Activated T-helper 17 cell treated with anti-CD3 and anti-CD28 coated beads, Interleukin-2, amount 50 U/mL, for 72 hours (primary cell): ENCODE data around the gene SFXN1. TPM values are rescaled to one million over a fixed set of nuclear protein-coding genes. Genes with fewer than 3 reads are reported as not detected.
"Not testable (repeated sequence)": the region's sequence is repeated elsewhere in the genome, so short reads cannot be mapped to it uniquely, and the experiment has no call there.

Experiments used
- ATAC-seq: fragments of 150-1000 bp; cut with Tn5 transposase; replicated peaks from 2 replicates; pipeline ENCODE4 v1.10.0; 2021; ENCODE audit warnings: mild to moderate bottlenecking, moderate library complexity
- H3K27ac Mint-ChIP-seq: one replicate; pipeline ENCODE4 v1.8.0; 2022; ENCODE audit warnings: mixed read lengths
- H3K27me3 Mint-ChIP-seq: one replicate; pipeline ENCODE4 v1.8.0; 2022; ENCODE audit warnings: mixed read lengths
- H3K36me3 Mint-ChIP-seq: one replicate; pipeline ENCODE4 v1.8.0; 2022; ENCODE audit warnings: low read depth, mild to moderate bottlenecking, mixed read lengths
- H3K4me1 Mint-ChIP-seq: one replicate; pipeline ENCODE4 v1.8.0; 2022; ENCODE audit warnings: mixed read lengths
- H3K4me3 Mint-ChIP-seq: one replicate; pipeline ENCODE4 v1.8.0; 2022; ENCODE audit warnings: mild to moderate bottlenecking, mixed read lengths
- H3K9me3 Mint-ChIP-seq: one replicate; pipeline ENCODE4 v1.8.0; 2022; ENCODE audit warnings: mixed read lengths
- total RNA-seq, 2 donors: library from RNA; stranded (reverse); gene quantifications; one replicate each; pipeline ENCODE4 v1.2.3, GENCODE V29; 2022

SFXN1 gene
- total RNA-seq, 2 donors from 2014 or later, result 225 to 256 TPM

DNA sequence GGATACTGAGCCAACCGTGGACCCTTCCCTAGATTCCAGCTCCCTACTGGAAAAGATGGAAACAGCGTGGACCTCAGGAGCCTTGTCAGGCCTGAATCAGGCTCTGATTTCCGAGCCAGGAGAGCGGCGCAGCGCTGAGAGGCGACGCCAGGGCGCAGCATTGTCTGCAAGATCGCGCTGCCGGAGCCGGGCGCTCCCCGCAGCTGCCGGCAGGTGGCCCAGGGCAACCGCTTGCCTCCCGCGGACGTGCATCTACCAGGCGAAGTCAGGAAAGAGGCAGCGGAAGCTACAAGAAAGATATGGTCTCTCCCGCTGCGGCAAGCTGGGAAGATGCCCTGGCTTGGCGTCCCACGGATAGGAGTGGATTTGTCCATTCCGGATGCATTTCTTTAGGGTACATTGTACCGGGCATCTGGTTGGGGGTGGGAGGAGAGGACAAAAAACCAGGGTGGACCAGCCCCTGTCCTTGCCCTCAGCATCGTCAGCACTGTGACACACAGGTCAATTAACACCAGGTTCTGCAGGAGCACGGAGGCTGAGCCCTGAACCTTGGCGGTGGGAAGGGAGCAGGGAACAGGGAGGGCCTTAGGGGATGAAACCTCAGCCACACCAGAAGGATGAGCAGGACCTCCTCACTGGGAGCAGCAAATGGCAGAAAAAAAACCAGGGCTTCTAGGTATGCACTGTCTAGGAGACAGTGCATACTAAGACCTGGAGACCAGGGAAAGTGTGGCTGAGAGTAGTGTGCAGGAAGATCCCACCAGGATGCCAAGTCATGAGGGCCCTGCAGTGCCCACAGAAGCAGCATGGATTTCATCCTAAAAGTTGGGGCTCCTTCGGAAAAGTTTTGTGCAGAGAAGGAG lies 55.9 kb downstream of the SFXN1 start:
- Mint-ChIP-seq H3K36me3 (peaks cover 30% of the 10 kb centered on the region), H3K27me3 (no peaks in the 10 kb centered on the region), H3K9me3 (no peaks in the 10 kb centered on the region), H3K4me3 (peak overlapping the region; percentile 75), H3K4me1 (peaks cover 16% of the 10 kb centered on the region), H3K27ac (peak overlapping the region; percentile 73)
- ATAC-seq, result peak; percentile 97

DNA sequence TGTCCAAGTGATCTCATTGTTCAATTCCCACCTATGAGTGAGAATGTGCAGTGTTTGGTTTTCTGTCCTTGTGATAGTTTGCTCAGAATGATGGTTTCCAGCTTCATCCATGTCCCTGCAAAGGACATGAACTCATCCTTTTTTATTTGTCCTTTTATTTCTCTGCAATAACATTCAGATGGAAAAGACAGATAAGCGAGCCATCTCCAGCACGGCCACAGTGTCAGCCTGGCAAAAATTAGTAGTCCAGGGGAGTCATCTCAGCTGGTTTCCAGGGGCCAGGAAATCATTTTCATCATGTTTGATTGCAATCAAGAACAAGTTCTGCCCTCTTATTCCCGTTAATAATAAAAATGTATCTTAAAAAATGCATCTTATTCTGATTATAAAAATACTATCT lies 57.0 kb downstream of the SFXN1 start:
- ATAC-seq, H3K4me3 Mint-ChIP-seq, H3K9me3 Mint-ChIP-seq, H3K27ac Mint-ChIP-seq, H3K27me3 Mint-ChIP-seq: not testable (repeated sequence)
- Mint-ChIP-seq H3K4me1 (peaks cover 16% of the 10 kb centered on the region), H3K36me3 (peaks cover 20% of the 10 kb centered on the region)

DNA sequence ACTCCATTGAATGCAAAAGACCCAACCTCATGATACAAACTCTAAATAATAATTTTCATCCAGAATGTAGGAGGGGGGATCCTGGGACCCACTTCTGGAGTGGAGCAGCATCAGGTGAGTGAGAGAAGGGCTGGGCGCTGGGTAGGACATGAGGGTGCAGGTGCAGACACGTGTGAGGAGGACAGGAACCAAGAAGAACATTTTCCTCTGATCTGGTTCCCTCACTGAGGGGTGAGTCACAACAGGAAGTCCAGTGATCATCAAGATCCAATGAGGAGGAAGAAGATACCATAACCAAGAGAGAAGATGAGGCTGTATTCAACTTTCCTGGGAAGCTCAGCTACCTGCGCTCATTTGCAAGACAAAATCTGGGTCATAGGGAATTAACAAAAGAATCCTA lies 57.4 kb downstream of the SFXN1 start:
- Mint-ChIP-seq H3K27ac (no peak overlapping the region), H3K9me3 (no peaks in the 10 kb centered on the region), H3K36me3 (peaks cover 15% of the 10 kb centered on the region), H3K4me3 (no peak overlapping the region), H3K4me1 (peaks cover 16% of the 10 kb centered on the region), H3K27me3 (no peaks in the 10 kb centered on the region)
- ATAC-seq, result no peak

DNA sequence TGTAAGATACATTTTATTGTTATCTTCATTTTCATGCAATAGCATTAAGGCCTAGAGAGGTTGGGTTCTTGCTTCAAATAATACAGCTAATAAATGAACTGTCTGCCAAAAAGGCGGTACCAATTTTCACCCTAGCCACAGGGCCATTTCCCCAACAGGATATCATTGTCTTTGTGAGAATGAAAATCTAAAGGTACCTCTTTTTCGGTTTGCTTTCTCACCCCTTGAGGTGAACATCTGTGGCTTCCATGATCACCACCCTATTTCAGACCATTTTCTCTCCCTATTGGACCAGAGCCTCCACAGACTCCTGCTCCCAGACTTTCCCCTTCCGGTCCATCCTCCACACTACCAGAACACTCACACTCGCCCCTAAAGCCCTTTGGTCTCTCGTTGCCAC lies 60.2 kb downstream of the SFXN1 start:
- Mint-ChIP-seq H3K27me3 (no peaks in the 10 kb centered on the region), H3K9me3 (no peaks in the 10 kb centered on the region), H3K36me3 (no peaks in the 10 kb centered on the region), H3K27ac (peak overlapping the region; percentile 1), H3K4me3 (no peak overlapping the region), H3K4me1 (peaks cover 11% of the 10 kb centered on the region)
- no peak for ATAC-seq

DNA sequence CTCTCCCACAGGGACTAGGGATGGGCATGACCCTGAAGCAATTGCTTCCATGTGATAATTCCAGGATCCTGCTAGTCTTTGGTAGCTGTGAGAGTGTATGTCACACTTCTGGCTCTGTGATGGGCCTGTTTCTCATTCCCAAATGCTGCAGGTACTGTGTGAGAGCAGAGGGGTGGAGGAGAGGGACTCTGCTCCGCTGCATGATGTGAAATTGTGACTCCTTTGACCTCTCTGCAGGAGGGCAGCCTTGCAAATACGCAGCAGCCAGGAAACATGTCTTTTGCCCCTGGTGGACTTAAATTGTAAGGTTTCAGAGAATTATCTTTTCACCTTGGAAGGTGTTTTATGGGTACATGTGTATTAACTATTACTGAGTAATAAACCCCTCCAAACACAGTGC lies 61.6 kb downstream of the SFXN1 start:
- H3K4me1 Mint-ChIP-seq, result peaks cover 4% of the 10 kb centered on the region
- no peak overlapping the region for H3K4me3 Mint-ChIP-seq
- ATAC-seq, result no peak
- H3K9me3 Mint-ChIP-seq, result no peaks in the 10 kb centered on the region
- H3K36me3 Mint-ChIP-seq, result no peaks in the 10 kb centered on the region
- no peak overlapping the region for H3K27ac Mint-ChIP-seq
- H3K27me3 Mint-ChIP-seq, result peaks cover 4% of the 10 kb centered on the region

DNA sequence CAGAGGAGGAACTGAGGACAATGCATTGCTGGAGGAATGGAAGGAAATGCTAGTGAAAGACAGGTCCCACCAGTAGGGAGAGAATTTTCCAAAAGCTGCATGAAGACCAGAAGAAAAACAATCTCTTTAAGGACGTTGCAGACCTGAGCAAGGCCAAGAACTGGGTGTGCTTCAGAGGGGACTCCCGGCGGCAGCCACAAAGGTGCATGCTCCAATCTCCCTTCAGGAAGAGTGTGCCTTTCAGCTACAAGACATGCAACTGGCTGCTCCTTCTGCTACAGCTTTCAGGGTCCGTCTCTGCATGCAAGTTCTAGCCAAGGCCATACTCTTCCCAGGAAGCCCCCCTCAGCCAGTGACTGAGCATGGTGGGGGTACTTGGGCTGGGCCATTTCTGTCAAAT lies 62.9 kb downstream of the SFXN1 start:
- H3K27ac Mint-ChIP-seq, result no peak overlapping the region
- no peaks in the 10 kb centered on the region for H3K36me3 Mint-ChIP-seq
- H3K27me3 Mint-ChIP-seq, result peaks cover 10% of the 10 kb centered on the region
- no peaks in the 10 kb centered on the region for H3K9me3 Mint-ChIP-seq
- no peak overlapping the region for H3K4me3 Mint-ChIP-seq
- no peak for ATAC-seq
- H3K4me1 Mint-ChIP-seq, result no peaks in the 10 kb centered on the region

DNA sequence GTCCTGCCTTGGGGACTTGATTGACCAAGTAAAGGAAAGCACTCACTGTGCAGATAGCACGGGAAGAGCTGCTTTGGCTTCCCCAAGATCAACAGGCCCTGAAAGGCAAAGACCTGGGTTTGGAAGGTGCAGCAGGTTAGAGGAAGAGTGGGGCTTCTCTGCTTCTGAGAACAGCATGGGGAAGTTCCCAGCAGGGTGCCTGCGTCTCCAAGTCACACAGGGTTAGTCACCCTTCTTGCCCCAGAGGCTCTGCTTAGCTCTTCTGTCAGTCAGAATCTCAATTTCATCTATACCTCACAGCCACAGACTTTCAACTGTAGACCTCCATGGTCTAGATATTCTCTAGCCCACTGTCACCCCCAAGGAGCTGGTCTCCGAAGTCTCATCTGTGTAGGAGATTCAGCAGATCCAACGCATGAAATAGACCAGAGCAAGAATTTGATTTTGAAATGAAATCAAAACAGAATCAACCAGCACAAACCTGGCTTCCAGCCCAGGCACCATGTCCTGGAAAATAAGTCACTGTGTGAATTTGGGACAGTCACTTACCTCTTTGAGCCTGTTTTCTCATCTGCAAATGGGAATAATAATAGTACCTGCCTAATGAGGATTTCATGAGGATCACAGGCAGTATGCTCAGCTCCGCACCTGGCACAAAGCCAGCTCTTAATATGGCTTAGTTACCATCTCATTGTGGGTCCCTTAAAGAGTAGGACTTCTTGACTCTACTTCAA lies 64.0 kb downstream of the SFXN1 start:
- Mint-ChIP-seq H3K9me3 (no peaks in the 10 kb centered on the region), H3K27ac (no peak overlapping the region), H3K4me1 (no peaks in the 10 kb centered on the region), H3K4me3 (no peak overlapping the region), H3K27me3 (peaks cover 14% of the 10 kb centered on the region), H3K36me3 (no peaks in the 10 kb centered on the region)
- ATAC-seq, result peak; percentile 73

DNA sequence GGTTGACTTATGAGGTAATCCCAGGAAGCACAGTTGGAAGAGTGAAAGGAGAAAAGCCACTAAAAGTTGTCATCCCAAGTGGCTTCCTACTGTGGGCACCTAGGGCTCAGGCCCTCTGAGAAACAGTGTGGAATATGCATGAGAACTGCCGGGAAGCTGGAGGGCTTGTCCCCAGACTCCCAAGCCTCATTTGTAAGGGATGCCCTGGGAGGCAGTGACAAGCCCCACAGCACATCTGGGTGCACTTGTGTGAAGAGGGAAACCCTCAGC lies 64.5 kb downstream of the SFXN1 start:
- no peak overlapping the region for H3K27ac Mint-ChIP-seq
- H3K4me1 Mint-ChIP-seq, result no peaks in the 10 kb centered on the region
- peaks cover 17% of the 10 kb centered on the region for H3K27me3 Mint-ChIP-seq
- H3K9me3 Mint-ChIP-seq, result no peaks in the 10 kb centered on the region
- ATAC-seq, result no peak
- no peaks in the 10 kb centered on the region for H3K36me3 Mint-ChIP-seq
- no peak overlapping the region for H3K4me3 Mint-ChIP-seq

DNA sequence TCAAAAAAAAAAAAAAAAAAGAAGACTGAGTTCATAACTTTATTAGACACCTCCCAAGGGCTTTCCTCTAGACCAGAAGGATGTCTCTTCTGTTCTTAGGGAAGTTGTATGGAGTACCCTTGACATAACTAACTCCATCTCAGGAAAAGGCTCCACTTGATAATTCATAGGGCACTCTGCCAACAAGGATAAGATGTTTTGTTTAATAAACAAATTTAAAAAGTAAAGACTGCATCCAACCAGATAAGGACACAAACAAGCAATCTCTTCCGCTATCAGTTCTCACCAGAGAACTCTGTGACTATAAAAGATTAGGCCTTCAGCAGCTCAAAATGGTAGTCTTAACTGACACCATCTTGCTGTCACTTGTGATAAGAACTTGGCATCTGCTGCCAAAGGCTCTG lies 65.8 kb downstream of the SFXN1 start:
- H3K27me3 Mint-ChIP-seq, result peaks cover 28% of the 10 kb centered on the region
- no peaks in the 10 kb centered on the region for H3K9me3 Mint-ChIP-seq
- ATAC-seq, result no peak
- no peak overlapping the region for H3K27ac Mint-ChIP-seq
- H3K36me3 Mint-ChIP-seq, result no peaks in the 10 kb centered on the region
- no peak overlapping the region for H3K4me3 Mint-ChIP-seq
- no peaks in the 10 kb centered on the region for H3K4me1 Mint-ChIP-seq

DNA sequence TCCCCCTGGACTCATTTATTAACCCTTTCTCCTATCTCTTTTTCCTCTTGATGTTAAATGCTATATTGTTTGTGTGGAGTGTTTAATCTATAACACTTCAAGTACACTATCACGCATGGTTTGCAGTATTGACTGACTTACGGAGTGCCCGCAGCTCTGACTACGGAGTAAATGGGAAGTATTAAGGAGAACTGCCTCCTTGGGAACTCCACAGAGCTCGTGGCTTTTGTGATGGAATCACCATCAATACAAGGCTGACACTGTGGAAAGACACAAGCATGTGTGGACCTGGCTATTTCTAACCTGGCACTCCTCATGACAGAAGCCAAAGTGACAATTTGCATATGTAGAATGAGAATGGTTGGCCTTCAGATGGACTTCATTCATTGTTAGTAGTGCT lies 66.2 kb downstream of the SFXN1 start:
- no peaks in the 10 kb centered on the region for H3K4me1 Mint-ChIP-seq
- no peak for ATAC-seq
- no peaks in the 10 kb centered on the region for H3K36me3 Mint-ChIP-seq
- no peak overlapping the region for H3K4me3 Mint-ChIP-seq
- peaks cover 29% of the 10 kb centered on the region for H3K27me3 Mint-ChIP-seq
- H3K9me3 Mint-ChIP-seq, result no peaks in the 10 kb centered on the region
- H3K27ac Mint-ChIP-seq, result no peak overlapping the region

DNA sequence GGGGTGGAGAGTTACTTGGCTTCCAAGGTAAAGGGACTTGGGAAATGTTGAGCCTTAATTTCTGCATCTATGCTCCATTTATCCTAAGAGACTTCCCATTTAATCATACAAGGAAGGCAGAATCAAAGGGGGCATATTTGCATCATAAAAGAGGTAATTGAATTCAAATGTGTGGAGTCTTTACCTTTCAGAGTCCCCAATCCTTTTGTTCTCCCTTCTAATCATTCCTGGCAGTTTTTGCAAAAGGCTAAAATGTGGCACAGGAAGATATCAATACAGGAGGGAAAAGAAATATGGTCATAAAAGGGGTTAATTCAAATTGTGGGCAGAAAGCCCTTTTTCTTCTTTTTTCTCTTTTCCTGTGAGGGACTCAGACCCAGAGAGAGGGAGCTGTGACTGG lies 69.5 kb downstream of the SFXN1 start:
- Mint-ChIP-seq H3K36me3 (no peaks in the 10 kb centered on the region), H3K27ac (no peak overlapping the region), H3K4me1 (no peaks in the 10 kb centered on the region), H3K27me3 (peaks cover 32% of the 10 kb centered on the region), H3K9me3 (no peaks in the 10 kb centered on the region), H3K4me3 (no peak overlapping the region)
- ATAC-seq, result no peak

DNA sequence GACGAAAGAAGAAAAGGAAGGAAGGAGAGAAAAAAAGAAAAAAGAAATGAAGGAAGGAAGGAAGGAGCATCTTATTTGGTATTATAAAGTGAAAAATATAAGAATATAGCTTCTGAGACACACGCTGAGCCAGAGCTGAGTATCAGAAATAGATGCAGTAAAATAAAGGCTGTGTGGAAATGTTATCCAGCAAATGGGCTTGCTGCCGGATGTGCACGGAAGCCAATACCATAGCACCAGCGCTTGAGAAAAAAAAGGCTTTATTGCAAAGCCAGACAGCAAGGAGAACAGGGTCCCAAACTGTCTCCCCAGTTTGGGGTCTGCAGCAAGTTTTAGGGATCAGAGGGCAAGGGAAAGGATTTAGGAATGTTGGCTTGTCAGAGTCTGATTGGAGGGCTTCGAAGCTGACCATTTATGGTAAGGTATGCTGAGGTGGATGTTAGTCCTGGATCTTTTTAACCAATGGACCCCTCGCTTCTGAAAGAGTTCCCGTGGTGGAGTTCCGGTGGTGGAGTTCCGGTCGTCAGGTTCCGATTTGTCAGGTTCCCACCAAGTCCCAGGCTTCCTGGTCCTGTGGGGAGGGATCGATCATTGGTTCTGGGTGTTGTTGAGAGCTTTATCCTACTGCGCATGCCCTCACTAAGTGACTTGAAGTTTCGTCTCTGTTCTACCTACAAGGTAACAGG lies 70.4 kb downstream of the SFXN1 start:
- Mint-ChIP-seq H3K4me3 (no peak overlapping the region), H3K9me3 (no peaks in the 10 kb centered on the region), H3K36me3 (no peaks in the 10 kb centered on the region), H3K4me1 (no peaks in the 10 kb centered on the region), H3K27me3 (peaks cover 38% of the 10 kb centered on the region), H3K27ac (no peak overlapping the region)
- no peak for ATAC-seq

DNA sequence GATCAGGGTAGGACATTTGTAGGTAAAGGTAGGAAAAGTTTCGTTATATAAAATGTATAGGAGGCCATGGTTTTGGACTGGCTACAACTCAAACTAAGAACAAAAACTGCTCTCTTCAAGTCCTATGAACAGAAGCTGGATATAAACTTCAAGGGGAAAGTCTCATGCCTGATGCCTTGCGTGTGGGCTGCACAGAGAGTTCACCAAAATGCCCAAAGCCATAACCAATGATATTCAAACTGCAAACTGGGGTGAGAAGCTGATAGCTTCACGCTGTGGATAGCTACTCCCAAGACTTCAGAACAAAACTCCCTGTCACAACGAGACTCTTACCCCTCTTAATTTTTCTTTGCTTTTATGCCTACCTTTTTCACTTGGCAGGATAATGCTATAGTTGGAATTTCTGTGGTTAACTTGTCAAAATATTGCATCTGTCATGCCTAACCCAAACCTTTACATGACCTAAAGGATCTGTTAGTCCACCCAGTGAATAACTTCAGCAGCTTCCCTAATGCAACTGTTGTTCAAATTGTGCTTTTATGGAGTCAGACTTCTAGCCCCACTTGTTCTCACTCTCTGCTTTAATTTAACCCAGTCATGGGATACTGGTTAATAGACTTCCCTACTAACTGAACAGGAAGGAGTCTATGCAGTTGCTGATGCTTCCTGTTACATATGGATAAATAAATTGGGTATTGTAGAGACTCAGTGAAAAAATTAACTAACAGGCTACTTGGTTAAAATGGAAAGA lies 71.9 kb downstream of the SFXN1 start:
- Mint-ChIP-seq H3K4me3 (no peak overlapping the region), H3K27ac (no peak overlapping the region), H3K36me3 (no peaks in the 10 kb centered on the region), H3K9me3 (no peaks in the 10 kb centered on the region), H3K4me1 (no peaks in the 10 kb centered on the region), H3K27me3 (peaks cover 43% of the 10 kb centered on the region)
- no peak for ATAC-seq

DNA sequence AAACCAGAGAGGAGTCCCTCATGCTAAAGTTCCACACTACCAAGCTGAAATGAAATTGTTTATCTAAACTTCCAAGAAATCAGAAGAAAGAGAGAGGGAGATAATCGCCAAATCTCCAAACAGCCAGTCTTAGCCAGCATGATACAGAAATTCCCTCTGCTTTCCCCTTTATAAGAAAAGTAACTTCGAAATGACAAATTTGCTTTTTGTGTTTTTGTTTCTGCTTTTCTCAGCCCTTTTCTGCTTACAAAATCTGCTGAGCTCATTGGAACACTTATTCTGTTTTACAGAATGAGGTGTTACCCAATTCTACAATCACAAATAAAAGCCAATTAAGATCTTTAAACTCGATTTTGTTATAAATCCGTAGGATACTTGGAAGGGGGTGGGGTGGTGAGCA lies 72.9 kb downstream of the SFXN1 start:
- Mint-ChIP-seq H3K36me3 (no peaks in the 10 kb centered on the region), H3K27ac (no peak overlapping the region), H3K4me3 (no peak overlapping the region), H3K27me3 (peaks cover 36% of the 10 kb centered on the region), H3K4me1 (no peaks in the 10 kb centered on the region), H3K9me3 (no peaks in the 10 kb centered on the region)
- ATAC-seq, result no peak
